GM21367 (cell line): Measurements from ENCODE around the gene DUS3L.
"Not testable (repeated sequence)": the region's sequence is repeated elsewhere in the genome, so short reads cannot be mapped to it uniquely, and the experiment has no call there.

Source experiments
- ATAC-seq: cut with Tn5 transposase; IDR thresholded peaks from one replicate; pipeline ENCODE4 v1.9.1; 2021; ENCODE audit not compliant: unreplicated experiment

Gene DUS3L

GRCh38 chr19:5775668-5776309 is 15.2 kb downstream of the DUS3L start:
- no peak for ATAC-seq

GRCh38 chr19:5774921-5775320 is 16.0 kb downstream of the DUS3L start:
- no peak for ATAC-seq

GRCh38 chr19:5773276-5773675 is 17.7 kb downstream of the DUS3L start:
- ATAC-seq = no peak

GRCh38 chr19:5772416-5772815 is 18.5 kb downstream of the DUS3L start:
- no peak for ATAC-seq

GRCh38 chr19:5767949-5768348 is 23.0 kb downstream of the DUS3L start:
- ATAC-seq = no peak

- ATAC-seq = no peak
Observed at GRCh38 chr19:5765220-5765619, 25.7 kb downstream of the DUS3L start.

GRCh38 chr19:5762608-5763217 is 28.2 kb downstream of the DUS3L start:
- no peak for ATAC-seq

- no peak for ATAC-seq
Observed at GRCh38 chr19:5753743-5754142, 37.2 kb downstream of the DUS3L start.

GRCh38 chr19:5751709-5752108 is 39.3 kb downstream of the DUS3L start:
- no peak for ATAC-seq

- no peak for ATAC-seq
Observed at GRCh38 chr19:5749505-5749904, 41.5 kb downstream of the DUS3L start.

GRCh38 chr19:5748920-5749319 is 42.0 kb downstream of the DUS3L start:
- ATAC-seq = not testable (repeated sequence)

- not testable (repeated sequence) for ATAC-seq
Observed at GRCh38 chr19:5744999-5745398, 46.0 kb downstream of the DUS3L start.

- no peak for ATAC-seq
Observed at GRCh38 chr19:5743630-5744029, 47.3 kb downstream of the DUS3L start.

GRCh38 chr19:5742051-5742450 is 48.9 kb downstream of the DUS3L start:
- no peak for ATAC-seq

GRCh38 chr19:5738423-5738822 is 52.5 kb downstream of the DUS3L start:
- ATAC-seq = no peak
